Right atrium auricular region (tissue), 2 donors: ENCODE results near the gene NNT. TPM values are rescaled to one million over a fixed set of nuclear protein-coding genes. Genes with fewer than 3 reads are reported as not detected.

Source experiments
- DNase-seq: peaks from one replicate; pipeline ENCODE4 v3.0.0-alpha.2; 2019; ENCODE audit warnings: low spot score
- H3K27ac ChIP-seq, 2 donors: fragments of 200-600 bp; sonication (generic); 1 replicate in 1 of 2; 2 replicates in 1 of 2; pipeline ENCODE4 v1.5.1; 2016 to 2019
- H3K27me3 ChIP-seq, 2 donors: fragments of 200-600 bp; sonication (generic); one replicate each; pipeline versions ENCODE4 v1.5.1 to v1.6.0; 2017 to 2019
- H3K36me3 ChIP-seq: fragments of 200-600 bp; sonication (generic); one replicate; pipeline ENCODE4 v1.5.1; 2016
- H3K4me1 ChIP-seq, 2 donors: fragments of 200-600 bp; sonication (generic); one replicate each; pipeline versions ENCODE4 v1.5.1 to v1.6.0; 2017 to 2019
- H3K4me3 ChIP-seq, 2 donors: fragments of 200-600 bp; sonication (generic); 1 replicate in 1 of 2; 2 replicates in 1 of 2; pipeline ENCODE4 v1.5.1; 2017 to 2019; ENCODE audit warnings: mild to moderate bottlenecking in 1 of 2, moderate library complexity in 1 of 2
- H3K9me3 ChIP-seq, 2 donors: fragments of 200-600 bp; sonication (generic); one replicate each; pipeline ENCODE4 v1.5.1; 2019
- total RNA-seq, 2 donors: library from RNA; depleted of rRNA; stranded (reverse); fragments of >200 nt; gene quantifications; one replicate each; pipeline ENCODE4 v1.1.0, GENCODE V29; 2016
- TF ChIP-seq, protein P1 (sequence below), 2 donors: fragments of 200-600 bp; sonication (generic); IDR thresholded peaks; one replicate each; pipeline ENCODE4 v1.5.1; 2019; ENCODE audit warnings: antibody characterized with exemption in 2 of 2

The NNT gene
- total RNA-seq, 2 donors from 2014 or later, result 109 to 328 TPM

DNA sequence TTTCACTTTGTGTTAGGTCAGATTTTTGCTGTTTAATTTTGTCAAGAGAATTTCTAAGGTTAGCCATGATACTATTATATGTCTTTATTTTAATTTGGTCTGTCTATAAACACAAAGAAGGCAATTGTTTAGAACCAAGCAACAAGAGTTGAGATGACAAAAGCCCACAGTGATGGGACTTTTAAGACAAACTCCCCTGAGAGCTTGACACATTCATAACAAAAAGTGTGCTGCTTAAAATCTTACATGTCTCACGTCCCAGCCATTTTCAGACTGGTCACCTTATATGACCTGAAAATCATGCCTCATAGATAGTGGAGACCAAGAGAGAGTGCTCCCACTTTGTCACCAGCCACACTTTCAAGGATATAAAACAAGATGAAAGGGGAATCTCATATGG is 21.6 kb upstream of the NNT start:
- H3K9me3 ChIP-seq, result no peaks in the 10 kb centered on the region
- H3K4me3 ChIP-seq, result no peak overlapping the region
- no peaks in the 10 kb centered on the region for H3K4me1 ChIP-seq
- TF ChIP-seq, protein P1, sequence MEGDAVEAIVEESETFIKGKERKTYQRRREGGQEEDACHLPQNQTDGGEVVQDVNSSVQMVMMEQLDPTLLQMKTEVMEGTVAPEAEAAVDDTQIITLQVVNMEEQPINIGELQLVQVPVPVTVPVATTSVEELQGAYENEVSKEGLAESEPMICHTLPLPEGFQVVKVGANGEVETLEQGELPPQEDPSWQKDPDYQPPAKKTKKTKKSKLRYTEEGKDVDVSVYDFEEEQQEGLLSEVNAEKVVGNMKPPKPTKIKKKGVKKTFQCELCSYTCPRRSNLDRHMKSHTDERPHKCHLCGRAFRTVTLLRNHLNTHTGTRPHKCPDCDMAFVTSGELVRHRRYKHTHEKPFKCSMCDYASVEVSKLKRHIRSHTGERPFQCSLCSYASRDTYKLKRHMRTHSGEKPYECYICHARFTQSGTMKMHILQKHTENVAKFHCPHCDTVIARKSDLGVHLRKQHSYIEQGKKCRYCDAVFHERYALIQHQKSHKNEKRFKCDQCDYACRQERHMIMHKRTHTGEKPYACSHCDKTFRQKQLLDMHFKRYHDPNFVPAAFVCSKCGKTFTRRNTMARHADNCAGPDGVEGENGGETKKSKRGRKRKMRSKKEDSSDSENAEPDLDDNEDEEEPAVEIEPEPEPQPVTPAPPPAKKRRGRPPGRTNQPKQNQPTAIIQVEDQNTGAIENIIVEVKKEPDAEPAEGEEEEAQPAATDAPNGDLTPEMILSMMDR (IDR thresholded peaks at IDR 0.05), result no peak
- no peaks in the 10 kb centered on the region for H3K36me3 ChIP-seq
- no peak for DNase-seq
- no peaks in the 10 kb centered on the region for H3K27me3 ChIP-seq
- no peak overlapping the region for H3K27ac ChIP-seq

- no peak overlapping the region for H3K27ac ChIP-seq
- H3K4me3 ChIP-seq, result no peak overlapping the region
- H3K36me3 ChIP-seq, result no peaks in the 10 kb centered on the region
- no peaks in the 10 kb centered on the region for H3K27me3 ChIP-seq
- no peaks in the 10 kb centered on the region for H3K4me1 ChIP-seq
- no peaks in the 10 kb centered on the region for H3K9me3 ChIP-seq
- no peak for DNase-seq
- TF ChIP-seq, protein P1 (IDR thresholded peaks at IDR 0.05), result no peak
These were observed 20.6 kb upstream of the NNT start for GRCh38 chr5:43582082-43583005.

- Histone ChIP-seq H3K9me3 (no peaks in the 10 kb centered on the region), H3K27me3 (no peaks in the 10 kb centered on the region), H3K27ac (no peak overlapping the region), H3K36me3 (no peaks in the 10 kb centered on the region), H3K4me1 (no peaks in the 10 kb centered on the region), H3K4me3 (no peak overlapping the region)
- TF ChIP-seq, protein P1 (IDR thresholded peaks at IDR 0.05), result no peak
- no peak for DNase-seq
These were observed 19.3 kb upstream of the NNT start for GRCh38 chr5:43583724-43584123.

- H3K9me3 ChIP-seq, result no peaks in the 10 kb centered on the region
- no peak for DNase-seq
- no peaks in the 10 kb centered on the region for H3K4me1 ChIP-seq
- H3K4me3 ChIP-seq, result no peak overlapping the region
- no peaks in the 10 kb centered on the region for H3K27me3 ChIP-seq
- no peak overlapping the region for H3K27ac ChIP-seq
- TF ChIP-seq, protein P1 (IDR thresholded peaks at IDR 0.05), result no peak
- no peaks in the 10 kb centered on the region for H3K36me3 ChIP-seq
These were observed 18.7 kb upstream of the NNT start for GRCh38 chr5:43584166-43584699.

DNA sequence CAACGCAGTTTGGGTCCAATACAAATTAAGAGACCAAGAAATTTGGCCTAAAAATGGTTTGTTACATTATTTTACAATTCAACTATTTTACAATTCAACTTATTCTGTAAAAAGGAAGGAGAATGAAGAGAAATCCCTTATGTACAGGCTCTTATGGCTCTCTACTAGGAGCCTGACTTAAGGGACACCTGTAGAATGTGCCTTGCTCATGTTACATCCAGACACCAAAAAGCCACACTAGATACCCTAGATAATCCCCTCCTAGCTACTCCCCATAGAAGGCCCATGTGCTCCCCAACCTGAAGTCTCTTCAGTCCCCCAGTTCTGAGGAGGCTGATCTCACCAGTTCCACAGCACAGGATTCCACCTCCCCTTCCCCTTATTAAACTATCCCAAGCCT is 14.1 kb upstream of the NNT start:
- TF ChIP-seq, protein P1 (IDR thresholded peaks at IDR 0.05), result no peak
- H3K4me1 ChIP-seq, result no peaks in the 10 kb centered on the region
- no peaks in the 10 kb centered on the region for H3K36me3 ChIP-seq
- DNase-seq, result no peak
- H3K4me3 ChIP-seq, result no peak overlapping the region
- no peaks in the 10 kb centered on the region for H3K27me3 ChIP-seq
- H3K9me3 ChIP-seq, result no peaks in the 10 kb centered on the region
- H3K27ac ChIP-seq, result no peak overlapping the region
